HG02678 (cell line): ENCODE data around the gene PRRX2.

ENCODE experiments used
- ATAC-seq: cut with Tn5 transposase; IDR thresholded peaks from one replicate; pipeline ENCODE4 v1.9.1; 2021; ENCODE audit warnings: mild to moderate bottlenecking, moderate library complexity; ENCODE audit not compliant: unreplicated experiment

Gene PRRX2

GRCh38 chr9:129702589-129703520, 37.4 kb downstream of the PRRX2 start:
- no peak for ATAC-seq

GRCh38 chr9:129703667-129704355, 38.4 kb downstream of the PRRX2 start:
- no peak for ATAC-seq

DNA sequence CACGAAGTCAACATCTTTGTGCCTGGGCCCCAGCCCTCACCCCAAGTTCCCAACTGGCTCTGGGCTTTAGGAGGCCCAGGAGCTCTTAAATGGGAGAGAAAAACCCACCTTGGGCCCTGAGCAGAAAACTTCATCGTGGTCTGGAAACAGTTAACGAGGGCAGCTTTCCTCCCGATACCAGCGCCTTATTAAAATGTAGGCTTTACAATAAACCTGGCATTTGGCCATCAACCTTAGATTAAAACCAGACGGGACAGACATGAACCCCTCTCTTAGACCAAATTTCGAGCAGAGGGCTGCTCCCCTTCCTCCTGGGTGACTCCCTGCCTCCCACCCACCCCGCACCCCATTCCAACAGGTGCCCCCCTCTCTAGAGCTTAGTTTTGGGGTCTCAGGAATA, 39.4 kb downstream of the PRRX2 start:
- ATAC-seq = no peak

DNA sequence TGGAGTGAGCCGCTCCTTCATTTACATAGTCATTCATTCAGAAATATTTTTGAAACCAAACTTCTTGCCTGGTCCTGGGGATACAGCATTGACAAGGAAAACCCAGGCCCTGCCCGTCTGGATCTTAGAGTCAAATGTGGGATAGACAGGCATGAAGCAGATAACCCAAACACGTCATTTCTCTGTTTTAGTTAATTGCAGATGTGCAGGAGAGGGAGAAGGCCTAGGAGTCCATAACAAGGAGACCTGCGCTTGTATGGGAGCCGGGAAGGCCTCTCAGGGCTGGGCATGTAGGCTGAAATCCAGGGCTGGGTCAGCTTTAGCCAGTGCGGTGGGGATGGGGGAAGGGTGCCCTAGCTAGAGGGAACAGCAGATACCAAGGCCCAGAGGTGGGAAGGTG, 43.3 kb downstream of the PRRX2 start:
- ATAC-seq = no peak

- no peak for ATAC-seq
These were observed 44.2 kb downstream of the PRRX2 start for GRCh38 chr9:129709438-129710168.

DNA sequence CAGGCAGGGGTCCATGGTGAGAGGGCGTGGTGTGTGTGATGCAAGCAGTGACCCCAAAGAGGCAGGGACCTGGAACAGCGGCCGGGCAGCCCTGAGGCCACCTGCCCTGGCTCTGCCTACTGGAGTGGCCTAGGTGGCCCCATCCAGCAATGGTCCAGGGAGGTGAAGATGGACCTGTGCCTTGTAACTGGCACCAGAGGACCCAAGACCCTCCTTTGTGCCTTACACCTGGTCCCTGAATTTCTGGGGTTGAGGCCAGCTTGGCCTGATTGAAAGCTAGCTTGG, 44.7 kb downstream of the PRRX2 start:
- no peak for ATAC-seq

DNA sequence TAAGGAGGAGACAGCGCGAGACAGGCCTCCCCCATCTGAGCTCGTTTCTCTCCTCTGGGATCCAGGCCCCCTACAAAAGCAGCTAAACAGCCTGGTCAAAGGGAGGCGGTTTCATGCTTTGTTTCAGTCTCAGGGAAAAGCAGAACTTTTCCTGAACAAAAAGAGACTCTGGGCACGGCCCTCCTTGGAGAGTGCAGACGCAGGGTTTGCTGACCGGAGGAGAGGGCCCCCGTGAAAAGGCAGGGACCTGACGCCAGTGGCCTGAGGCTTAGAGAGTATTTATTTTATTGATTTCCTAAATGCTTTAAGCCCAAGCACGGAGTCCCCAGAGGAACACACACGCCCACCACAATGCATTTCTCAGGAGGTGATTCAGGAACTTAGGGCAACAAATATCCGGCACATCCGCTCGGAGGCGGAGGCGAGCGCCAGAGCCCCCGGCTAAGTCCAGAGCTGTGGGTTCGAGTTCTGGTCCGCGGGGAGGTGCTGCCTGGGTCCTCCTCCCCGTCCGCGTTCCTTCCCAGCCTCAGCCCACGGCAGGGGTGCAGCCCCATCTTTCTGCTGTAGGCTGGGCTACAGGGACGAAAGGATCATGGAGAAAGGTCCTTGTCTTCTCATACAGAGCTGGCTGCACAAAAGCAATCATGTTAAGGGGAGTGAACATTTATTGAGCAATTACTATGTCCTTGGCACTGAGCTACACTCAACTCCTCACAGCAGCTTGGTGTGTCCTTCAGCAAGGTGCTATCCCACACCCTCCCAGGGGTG, 47.4 kb downstream of the PRRX2 start:
- ATAC-seq = no peak

DNA sequence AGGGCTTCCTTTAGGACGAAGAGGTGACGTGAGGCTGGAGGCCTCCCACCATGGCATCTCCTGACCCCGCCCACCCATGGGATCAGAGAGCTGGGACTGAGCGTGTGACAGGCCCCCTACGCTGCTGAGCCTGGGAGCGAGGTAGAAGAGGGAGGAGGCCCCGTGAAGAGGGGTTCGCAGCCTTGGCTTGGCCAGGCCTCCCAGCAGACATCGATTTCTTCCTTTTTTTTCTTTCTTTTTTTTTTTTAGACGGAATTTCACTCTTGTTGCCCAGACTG, 47.9 kb downstream of the PRRX2 start:
- no peak for ATAC-seq

- no peak for ATAC-seq
These were observed 49.1 kb downstream of the PRRX2 start for GRCh38 chr9:129714511-129715061.

DNA sequence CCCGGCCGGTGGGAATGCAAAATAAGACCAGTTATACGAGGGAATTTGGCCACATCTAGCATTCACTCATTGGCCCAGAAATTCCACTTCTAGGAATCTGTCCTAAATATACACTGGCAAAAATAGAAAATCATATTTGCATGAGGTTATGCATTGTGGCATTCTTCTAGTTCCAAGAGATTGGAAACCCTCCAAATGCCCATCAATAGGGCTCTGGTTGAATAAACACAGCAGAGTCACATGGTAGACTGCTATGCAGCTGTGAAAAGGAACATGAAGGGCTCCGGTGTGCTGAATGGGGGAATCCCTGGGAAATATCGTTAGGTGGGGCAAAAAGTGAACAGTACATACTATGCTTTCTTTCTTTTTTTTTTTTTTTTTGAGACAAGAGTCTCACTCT, 50.6 kb downstream of the PRRX2 start:
- no peak for ATAC-seq

- ATAC-seq = no peak
These were observed 52.5 kb downstream of the PRRX2 start for GRCh38 chr9:129717991-129718390.

- ATAC-seq = no peak
These were observed 53.2 kb downstream of the PRRX2 start for GRCh38 chr9:129718647-129719046.

DNA sequence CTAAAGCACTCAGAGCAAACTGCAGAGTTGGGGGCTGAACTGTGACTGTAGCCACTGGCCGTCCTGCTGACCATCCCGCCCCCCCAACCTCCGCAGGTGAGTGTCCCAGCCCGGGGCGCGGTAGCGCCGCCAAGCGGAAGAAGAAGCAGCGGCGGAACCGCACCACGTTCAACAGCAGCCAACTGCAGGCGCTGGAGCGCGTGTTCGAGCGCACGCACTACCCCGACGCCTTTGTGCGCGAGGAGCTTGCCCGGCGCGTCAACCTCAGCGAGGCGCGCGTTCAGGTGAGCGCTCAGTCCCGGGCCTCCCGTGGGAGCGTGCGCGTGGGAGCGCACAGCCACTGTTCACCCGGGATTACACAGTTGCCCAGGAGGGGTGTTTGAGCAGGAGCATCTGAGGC, 53.7 kb downstream of the PRRX2 start:
- ATAC-seq = no peak

- no peak for ATAC-seq
These were observed 54.9 kb downstream of the PRRX2 start for GRCh38 chr9:129720181-129720864.

DNA sequence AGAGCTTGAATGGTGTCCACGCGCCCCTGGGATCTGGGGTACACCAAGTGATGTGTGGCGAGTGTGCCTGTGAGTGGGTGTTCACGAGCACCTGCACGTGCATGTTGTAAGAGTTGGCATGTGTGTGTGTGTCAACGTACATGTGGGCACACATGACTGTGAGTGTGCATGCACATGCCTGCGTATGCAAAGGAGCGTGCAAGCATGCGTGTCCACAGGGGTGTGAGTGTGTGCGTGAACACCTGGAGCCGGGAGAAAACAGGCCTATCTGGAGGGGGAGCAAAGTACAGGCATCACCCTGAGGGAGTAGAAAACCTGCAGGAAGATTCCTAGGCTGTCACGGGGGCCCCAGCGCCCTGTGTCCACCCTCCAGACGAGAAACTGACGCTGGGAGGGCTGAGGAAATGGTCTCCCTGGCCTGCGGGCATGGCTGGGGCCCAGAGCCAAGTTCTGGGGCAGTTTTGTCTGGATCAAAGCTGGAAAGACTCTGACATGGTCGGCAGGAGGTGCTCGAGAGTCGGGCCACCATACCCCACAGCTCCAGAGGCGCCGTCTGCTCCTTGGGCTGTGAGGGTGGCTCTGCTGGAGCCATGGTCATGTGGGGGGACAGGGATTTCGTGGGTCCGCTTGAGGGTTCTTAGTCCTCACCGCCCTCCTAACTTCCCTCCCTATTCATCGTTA, 55.6 kb downstream of the PRRX2 start:
- no peak for ATAC-seq

GRCh38 chr9:129722913-129723312, 57.5 kb downstream of the PRRX2 start:
- ATAC-seq = no peak

- no peak for ATAC-seq
These were observed 59.2 kb downstream of the PRRX2 start for GRCh38 chr9:129724456-129725190.

- ATAC-seq = no peak
These were observed 60.4 kb downstream of the PRRX2 start for GRCh38 chr9:129725795-129726251.
